GM12875 (cell line): ENCODE data around the gene PRM2.
"Not testable (repeated sequence)": the region's sequence is repeated elsewhere in the genome, so short reads cannot be mapped to it uniquely, and the experiment has no call there.

Experiments used
- H3K4me3 ChIP-seq: one replicate; pipeline ENCODE4 v1.5.1; 2011; ENCODE audit warnings: low read depth, low read length, control low read depth
- TF ChIP-seq, protein P1 (sequence below): IDR thresholded peaks from 2 replicates; pipeline ENCODE4 v1.5.1; 2011; ENCODE audit warnings: low read depth, mild to moderate bottlenecking, control low read depth, inconsistent platforms, low read length, moderate library complexity, borderline replicate concordance; ENCODE audit not compliant: insufficient read depth

Gene PRM2

DNA sequence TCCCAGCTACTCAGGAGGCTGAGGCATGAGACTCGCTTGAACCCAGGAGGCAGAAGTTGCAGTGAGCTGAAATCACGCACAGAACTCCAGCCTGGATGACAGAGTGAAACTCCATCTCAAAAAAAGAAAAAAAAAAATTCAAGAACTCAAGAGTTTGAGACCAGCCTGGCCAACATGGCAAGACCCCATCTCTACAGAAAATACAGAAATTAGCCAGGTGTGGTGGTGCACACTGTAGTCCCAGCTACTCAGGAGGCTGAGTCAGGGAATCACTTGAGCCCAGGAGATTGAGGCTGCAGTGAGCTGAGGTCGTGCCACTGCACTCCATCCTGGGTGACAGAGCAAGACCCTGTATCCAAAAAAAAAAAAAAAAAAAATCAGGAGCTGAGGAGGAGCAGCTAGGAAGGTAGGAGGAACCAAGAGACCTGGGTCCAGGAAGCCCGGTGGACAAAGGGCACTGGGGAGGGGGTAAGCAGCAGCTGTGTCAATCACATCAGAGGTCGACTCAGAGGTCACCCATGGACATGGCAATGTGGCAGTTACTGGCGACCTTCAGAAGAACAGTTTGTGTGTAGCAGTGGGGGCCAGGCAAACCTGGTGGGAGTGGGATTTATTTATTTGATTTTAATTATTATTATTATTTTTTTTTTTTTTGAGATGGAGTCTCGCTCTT lies 15.9 kb upstream of the PRM2 start:
- H3K4me3 ChIP-seq, result no peak overlapping the region
- TF ChIP-seq, protein P1, sequence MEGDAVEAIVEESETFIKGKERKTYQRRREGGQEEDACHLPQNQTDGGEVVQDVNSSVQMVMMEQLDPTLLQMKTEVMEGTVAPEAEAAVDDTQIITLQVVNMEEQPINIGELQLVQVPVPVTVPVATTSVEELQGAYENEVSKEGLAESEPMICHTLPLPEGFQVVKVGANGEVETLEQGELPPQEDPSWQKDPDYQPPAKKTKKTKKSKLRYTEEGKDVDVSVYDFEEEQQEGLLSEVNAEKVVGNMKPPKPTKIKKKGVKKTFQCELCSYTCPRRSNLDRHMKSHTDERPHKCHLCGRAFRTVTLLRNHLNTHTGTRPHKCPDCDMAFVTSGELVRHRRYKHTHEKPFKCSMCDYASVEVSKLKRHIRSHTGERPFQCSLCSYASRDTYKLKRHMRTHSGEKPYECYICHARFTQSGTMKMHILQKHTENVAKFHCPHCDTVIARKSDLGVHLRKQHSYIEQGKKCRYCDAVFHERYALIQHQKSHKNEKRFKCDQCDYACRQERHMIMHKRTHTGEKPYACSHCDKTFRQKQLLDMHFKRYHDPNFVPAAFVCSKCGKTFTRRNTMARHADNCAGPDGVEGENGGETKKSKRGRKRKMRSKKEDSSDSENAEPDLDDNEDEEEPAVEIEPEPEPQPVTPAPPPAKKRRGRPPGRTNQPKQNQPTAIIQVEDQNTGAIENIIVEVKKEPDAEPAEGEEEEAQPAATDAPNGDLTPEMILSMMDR, result no peak

DNA sequence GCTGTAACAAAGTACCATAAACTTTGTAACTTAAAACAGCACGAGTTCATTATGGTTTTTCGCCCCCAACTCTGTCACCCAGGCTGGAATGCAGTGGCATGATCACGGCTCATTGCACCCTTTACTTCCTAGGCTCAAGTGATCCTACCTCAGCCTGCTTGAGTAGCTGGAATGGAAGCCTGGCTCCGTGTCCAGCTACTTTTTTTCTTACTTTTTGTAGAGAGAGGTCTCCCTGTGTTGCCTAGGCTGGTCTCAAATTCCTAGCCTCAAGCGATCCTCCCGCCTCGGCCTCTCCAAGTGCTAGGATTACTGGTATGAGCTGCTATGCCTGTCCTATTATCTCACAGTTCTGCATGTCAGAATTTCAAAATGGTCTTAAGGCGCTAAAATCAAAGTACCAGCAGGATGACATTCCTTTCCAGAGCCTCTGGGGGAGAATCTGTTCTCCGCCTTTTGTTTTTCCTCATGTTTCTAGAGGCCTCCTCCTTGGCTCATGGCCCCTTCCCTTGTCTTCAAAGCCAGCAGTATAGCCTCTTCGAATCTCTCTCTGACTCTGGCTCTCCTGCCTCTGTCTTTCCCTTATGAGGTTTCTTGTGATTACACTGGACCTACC lies 14.9 kb upstream of the PRM2 start:
- TF ChIP-seq, protein P1, result no peak

DNA sequence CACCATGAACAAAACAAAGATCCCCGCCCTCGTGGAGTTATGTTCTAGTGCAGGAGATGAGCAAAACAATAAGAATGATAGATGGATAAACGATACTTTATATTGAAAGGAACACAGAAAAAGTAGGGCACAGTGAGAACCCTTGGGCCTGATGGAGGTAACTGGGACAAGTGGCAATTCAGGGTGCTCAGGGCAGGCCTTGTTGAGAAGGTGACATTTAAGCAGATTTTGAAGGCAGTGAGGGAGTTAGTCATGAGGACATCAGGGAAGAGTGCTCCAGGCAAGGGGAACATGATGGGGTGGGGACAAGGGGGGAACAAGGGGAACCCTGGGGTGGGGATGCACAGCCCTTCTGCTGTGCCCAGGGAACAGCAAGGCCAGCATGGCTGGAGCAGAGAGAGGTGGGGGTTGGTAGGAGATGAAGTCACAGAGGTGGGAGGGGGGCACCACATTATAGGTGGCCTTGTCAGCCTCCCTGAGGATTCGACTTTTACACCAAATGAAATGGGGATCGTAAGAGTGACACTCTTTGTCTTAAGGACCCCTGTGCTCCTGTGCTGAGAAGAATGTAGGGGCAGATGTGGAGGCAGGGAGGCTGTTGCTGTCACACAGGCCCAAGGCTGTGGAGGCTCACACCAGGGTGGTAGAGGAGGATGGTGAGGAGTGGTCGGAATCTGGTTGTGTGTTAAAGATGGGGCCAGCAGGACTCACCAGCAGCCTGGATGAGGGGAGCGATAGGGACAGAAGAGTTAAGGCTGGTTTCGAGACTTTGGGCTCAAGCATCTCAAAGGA lies 14.0 kb upstream of the PRM2 start:
- no peak overlapping the region for H3K4me3 ChIP-seq
- TF ChIP-seq, protein P1, result no peak

More for the DNA sequence above, 14.9 kb upstream of the PRM2 start:
- no peak overlapping the region for H3K4me3 ChIP-seq

DNA sequence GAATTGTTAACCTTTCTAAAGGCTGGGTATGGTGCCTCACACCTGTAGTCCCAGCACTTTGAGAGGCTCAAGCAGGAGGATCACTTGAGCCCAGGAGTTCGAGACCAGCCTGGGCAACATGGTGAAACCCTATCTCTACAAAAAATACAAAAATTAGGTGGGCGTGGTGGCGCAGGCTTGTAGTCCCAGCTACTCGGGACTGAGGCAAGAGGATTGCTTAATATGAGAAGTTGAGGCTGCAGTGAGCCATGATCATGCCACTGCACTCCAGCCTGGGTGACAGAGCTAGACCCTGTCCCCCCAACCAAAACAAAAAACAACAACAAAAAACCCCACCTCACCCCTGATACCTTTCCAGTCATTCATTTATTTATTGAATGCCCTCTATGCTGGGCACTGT lies 13.4 kb upstream of the PRM2 start:
- H3K4me3 ChIP-seq, result not testable (repeated sequence)

DNA sequence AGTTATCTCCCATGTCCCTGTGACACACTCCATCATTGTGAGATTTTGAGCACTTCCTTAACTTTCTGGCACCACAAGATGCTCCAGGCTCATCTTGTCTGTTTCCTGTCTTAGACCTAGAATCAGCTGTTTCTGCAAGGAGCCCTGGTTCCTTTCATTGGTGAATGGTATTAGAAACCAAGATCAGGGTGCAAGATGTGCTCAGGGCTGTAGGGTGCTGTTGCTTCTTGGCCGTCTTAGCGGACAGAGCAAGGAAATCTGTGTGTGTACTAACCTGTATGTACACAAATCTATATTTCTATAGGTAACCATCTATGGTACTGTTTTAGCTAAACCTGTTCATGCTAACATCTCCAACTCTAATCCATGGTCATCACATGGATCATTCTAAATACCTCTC lies 12.9 kb upstream of the PRM2 start:
- no peak overlapping the region for H3K4me3 ChIP-seq
- TF ChIP-seq, protein P1, result no peak

DNA sequence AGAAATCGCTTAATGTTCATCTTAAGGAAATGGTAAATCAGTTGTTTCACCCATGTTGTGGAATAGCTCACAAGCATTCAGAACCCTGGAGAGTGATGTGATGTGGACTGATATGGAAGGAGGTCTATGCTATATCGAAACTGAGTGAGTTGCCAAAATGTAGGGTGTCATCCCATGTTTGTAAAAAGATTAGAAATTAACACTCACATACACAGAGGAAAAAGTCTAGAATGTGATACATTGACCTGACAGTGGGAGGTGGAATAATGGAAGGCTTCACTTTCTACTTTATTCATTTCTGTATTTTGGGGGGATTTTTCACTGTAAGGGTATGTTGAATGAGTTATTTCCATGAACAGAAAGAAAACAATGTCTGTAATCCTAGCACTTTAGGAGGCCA lies 9.6 kb upstream of the PRM2 start:
- TF ChIP-seq, protein P1, result no peak

DNA sequence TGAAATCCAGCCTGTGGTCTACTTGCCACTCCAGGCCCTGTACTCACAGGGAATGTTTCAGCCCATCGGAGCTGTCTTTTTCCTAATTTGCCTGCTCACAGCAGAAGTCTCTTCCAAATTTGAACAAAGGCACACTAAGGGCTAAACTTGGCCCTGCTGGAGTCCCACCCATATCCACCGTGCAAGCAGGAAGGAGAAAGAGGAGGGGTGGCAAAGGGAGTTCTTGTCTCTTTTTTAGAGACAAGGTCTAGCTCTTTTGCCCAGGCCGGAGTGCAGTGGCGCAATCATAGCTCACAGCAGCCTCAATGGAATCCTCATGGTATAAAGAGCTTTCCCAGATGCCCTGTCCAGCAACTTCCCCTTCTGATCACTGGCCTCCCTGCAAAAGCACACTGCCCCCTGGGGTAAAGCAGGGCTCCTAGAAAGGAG lies 7.6 kb upstream of the PRM2 start:
- no peak overlapping the region for H3K4me3 ChIP-seq
- TF ChIP-seq, protein P1, result no peak

More for the DNA sequence above, 9.6 kb upstream of the PRM2 start:
- H3K4me3 ChIP-seq, result no peak overlapping the region
